Retinal pigment epithelial cell (primary cell): ENCODE measurements around the gene VRK1.

Experiments
- DNase-seq: peaks from one replicate; pipeline ENCODE4 v3.0.0-alpha.2; 2010; ENCODE audit warnings: low read depth
- H3K4me3 ChIP-seq: 2 replicates; pipeline ENCODE4 v1.5.1; 2011; ENCODE audit warnings: mild to moderate bottlenecking, low read length, control low read depth, moderate library complexity
- TF ChIP-seq, protein P1 (sequence below): conservative IDR thresholded peaks from 2 replicates; pipeline ENCODE4 v1.5.1; 2011; ENCODE audit warnings: low read depth, low read length, control low read depth, inconsistent platforms

The VRK1 gene

DNA sequence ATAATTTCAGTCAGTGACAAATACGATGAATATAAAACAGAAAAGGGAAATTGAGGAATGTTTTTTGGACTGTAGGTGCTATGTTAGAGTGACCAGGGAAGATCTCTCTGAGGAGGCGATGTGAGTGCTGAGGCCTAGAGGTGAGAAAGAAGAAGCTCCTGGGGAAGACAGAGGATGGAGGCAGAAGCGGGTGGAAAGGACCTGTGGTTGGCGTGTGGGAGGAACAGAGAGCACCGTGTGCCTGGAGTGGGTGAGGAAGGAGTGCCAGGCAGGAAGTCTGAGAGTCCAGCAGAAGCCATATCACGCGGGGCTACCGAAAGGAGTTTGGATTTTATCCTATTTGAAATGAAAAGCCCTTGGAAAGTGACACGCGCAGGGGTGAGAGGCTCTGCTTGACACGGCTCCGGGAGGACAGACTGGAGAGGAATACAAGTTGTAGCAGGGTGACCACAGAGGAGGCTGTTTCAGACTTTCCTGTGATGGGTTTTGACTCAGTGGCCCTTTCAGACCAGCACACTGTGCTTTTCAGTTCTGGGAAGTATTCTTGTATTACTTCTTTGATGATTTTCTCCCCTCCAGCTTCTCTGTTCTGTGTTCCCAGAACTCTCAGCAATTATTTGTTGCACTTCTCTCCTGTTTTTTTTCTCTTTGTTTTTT is 96.9 kb downstream of the VRK1 start:
- TF ChIP-seq, protein P1, sequence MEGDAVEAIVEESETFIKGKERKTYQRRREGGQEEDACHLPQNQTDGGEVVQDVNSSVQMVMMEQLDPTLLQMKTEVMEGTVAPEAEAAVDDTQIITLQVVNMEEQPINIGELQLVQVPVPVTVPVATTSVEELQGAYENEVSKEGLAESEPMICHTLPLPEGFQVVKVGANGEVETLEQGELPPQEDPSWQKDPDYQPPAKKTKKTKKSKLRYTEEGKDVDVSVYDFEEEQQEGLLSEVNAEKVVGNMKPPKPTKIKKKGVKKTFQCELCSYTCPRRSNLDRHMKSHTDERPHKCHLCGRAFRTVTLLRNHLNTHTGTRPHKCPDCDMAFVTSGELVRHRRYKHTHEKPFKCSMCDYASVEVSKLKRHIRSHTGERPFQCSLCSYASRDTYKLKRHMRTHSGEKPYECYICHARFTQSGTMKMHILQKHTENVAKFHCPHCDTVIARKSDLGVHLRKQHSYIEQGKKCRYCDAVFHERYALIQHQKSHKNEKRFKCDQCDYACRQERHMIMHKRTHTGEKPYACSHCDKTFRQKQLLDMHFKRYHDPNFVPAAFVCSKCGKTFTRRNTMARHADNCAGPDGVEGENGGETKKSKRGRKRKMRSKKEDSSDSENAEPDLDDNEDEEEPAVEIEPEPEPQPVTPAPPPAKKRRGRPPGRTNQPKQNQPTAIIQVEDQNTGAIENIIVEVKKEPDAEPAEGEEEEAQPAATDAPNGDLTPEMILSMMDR: no peak
- no peak overlapping the region for H3K4me3 ChIP-seq
- DNase-seq: no peak

DNA sequence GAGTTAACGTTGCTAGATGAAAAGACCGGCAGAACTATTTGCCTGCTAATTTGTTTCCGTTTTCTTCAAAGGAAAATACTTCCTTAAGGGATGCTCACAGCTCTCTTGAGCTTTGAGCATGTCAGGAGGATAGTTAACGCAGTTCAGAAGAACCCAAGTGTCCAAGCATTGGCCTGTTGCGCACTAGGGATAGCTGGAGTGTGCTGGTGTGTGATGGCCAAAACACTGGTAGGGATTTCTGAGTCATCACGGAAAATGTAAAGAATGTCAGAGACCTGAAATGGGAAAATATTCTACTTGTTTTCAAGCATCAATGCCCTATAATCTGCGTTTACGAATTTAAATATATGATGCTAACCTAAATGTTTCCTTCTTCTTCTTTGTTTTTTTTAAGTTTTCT is 97.8 kb downstream of the VRK1 start:
- DNase-seq: no peak
- TF ChIP-seq, protein P1: no peak
- H3K4me3 ChIP-seq: no peak overlapping the region

- H3K4me3 ChIP-seq: no peak overlapping the region
- TF ChIP-seq, protein P1: no peak
- no peak for DNase-seq
Observed at GRCh38 chr14:96895658-96896271, 98.6 kb downstream of the VRK1 start.

DNA sequence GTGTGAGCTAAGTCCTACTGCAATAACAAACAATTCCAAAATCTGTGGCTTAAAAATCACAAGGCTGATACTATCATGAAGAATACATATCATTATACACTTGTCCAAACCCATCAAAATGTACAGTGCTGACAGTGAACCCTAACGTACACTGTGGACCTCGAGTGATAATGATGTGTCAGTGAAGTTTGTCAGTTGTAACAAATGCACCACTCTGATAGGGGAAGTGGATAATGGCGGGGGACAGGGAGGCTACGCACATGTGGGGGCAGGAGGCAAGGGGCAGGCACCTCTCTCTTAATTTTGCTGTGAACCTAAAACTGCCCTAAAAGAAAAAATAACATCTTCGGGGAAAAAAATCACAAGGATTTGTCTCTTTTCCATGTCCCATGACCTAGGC is 100.0 kb downstream of the VRK1 start:
- TF ChIP-seq, protein P1: no peak
- H3K4me3 ChIP-seq: no peak overlapping the region
- no peak for DNase-seq

GRCh38 chr14:96901227-96901626 is 104.0 kb downstream of the VRK1 start:
- TF ChIP-seq, protein P1: no peak
- no peak overlapping the region for H3K4me3 ChIP-seq
- no peak for DNase-seq

DNA sequence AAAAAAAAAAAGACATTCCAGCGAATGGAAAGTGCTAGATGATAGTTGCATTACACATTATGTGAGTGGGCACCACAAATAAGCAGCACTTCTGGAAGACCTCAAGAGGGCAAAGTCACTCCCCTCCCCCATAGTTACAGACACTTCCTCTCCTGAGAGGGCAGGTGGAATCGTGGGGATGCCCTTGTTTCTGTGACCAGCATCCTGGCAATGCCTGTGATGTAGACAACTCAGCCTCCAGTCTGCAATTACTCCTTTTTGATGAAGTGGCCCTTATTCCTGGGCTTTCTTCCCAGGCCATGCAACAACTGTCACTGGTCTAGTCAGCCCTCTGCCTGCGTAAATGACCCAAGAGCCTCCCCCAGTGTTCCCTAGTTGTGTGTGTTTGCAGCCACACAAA is 104.8 kb downstream of the VRK1 start:
- TF ChIP-seq, protein P1: no peak
- no peak for DNase-seq
- no peak overlapping the region for H3K4me3 ChIP-seq

DNA sequence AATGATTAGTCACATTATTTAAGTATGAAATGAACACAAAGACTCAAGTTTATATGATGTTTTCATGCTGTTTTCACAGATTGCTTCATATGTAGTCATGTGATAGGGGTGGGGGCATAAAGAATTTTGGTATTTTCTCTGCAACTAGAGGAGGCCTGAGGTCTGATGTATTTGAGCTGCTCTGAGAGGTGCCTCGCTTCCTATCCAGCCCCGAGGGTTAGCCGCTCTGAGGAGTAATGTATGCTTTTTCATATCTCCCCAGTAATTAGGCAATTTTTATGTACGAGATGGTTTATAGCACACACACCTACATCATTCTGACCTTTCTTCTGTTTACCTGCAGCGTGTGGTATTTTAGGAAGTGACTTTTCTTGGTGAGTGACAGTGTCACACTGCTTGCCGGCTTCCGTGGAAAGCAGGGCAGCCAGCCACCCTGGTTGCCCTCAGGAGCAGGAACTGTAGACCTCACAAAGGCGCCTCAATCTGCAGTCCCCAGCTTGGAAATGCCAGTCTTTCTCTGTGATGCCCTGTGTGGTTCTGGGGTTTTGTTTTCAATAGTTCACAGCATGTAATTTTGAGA is 106.4 kb downstream of the VRK1 start:
- H3K4me3 ChIP-seq: no peak overlapping the region
- DNase-seq: no peak
- TF ChIP-seq, protein P1: no peak
